Suprapubic skin (tissue), 4 donors: ENCODE results near the gene NAP1L4.

Experiments used
- CTCF ChIP-seq, 2 donors: fragments of 200-600 bp in 1 of 2; fragments of 450-650 bp in 1 of 2; sonication (generic) in 1 of 2; IDR thresholded peaks; one replicate each; pipeline ENCODE4 v1.5.1; 2016 to 2019; ENCODE audit warnings: antibody characterized with exemption in 2 of 2, mild to moderate bottlenecking in 1 of 2, moderate library complexity in 1 of 2
- POLR2A ChIP-seq, 2 donors: fragments of 450-650 bp; IDR thresholded peaks; one replicate each; pipeline ENCODE4 v1.6.1; 2017; ENCODE audit warnings: antibody characterized with exemption in 2 of 2, mild to moderate bottlenecking in 2 of 2, moderate library complexity in 2 of 2
- POLR2AphosphoS5 ChIP-seq, 3 donors: sonication (generic); formaldehyde crosslinking; IDR thresholded peaks; one replicate each; pipeline ENCODE4 v1.6.1; 2017; ENCODE audit warnings: antibody characterized with exemption in 3 of 3

DNA sequence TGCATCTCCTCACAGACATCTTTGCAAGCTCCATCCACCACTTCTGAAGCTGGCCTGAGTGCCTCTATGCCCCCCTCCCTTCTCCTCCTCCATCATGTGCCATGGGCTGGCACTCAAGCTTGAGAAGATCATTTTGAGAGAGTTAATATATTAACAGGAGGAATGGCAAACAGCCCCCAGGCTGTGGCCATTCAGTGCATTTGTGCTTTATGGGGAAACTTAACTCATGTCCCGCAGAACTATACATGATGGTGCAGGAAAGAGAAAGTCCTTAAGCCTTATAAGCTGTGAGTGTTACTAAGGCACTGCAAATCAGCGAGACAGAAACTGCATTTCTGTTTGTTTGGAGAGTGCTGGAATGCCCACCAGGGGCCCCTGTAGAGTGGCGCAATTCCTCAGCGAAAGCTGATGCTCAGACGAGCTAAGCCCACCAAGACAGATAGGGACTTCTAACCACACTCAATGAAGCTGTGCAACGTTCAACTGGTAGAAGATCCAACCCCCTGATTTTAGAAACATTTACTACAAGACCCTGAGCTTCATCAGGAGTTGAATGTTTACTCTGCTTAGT lies 36.1 kb downstream of the NAP1L4 start:
- no peak for TF ChIP-seq POLR2AphosphoS5 (IDR thresholded peaks at IDR 0.05)
- TF ChIP-seq CTCF (IDR thresholded peaks at IDR 0.05): no peak
- TF ChIP-seq POLR2A (IDR thresholded peaks at IDR 0.05): no peak
